Measurements from ENCODE around the gene BPIFB3.
A peak's percentile ranks its signal among the peaks of the same experiment; 100 is the strongest.
"Not testable (repeated sequence)": the region's sequence is repeated elsewhere in the genome, so short reads cannot be mapped to it uniquely, and the experiment has no call there.

BPIFB3 gene

DNA sequence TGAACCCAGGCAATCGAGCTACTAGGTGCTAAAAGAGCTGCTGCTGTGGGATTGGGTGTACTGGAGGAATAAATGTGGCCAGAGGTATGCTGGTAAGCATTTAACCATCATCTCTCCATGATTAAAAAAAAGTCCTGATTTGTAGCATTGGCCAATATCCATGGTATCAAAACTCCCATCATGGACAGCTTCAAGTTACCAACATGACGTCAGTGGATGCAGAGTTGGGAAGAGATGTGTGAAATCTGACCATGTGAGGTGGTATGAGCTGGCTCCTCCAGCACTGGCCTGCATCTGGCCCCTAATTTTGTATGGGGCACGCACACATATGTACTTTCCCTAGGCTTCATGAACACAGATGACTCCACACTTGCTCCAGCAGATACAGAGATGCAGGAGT, 37.4 kb downstream of the BPIFB3 start:
- no peak for DNase-seq (ENCODE audit: low read depth in 3 of 3)

GRCh38 chr20:33091693-33092092, 38.0 kb downstream of the BPIFB3 start:
- DNase-seq (ENCODE audit: low read depth in 3 of 3), result no peak

- no peak for DNase-seq (ENCODE audit: low read depth in 3 of 3)
Measured at GRCh38 chr20:33092361-33092760, 38.7 kb downstream of the BPIFB3 start.

DNA sequence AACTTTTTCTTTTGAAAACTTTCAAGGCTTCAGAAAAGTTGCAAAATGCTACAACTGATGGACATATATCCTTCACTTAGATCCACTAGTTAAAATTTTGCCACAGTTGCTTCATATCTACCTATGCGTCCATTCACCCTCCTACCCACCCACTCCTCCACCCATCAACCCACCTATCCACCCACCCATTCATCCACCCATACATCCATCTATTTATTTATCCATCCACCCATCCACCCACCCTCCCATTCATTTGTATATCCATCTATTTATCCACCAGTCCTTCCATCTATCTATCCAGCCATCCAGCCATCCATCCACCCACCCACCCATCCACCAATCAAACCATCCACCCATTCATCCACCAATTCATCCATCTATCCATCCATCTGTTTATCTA, 39.4 kb downstream of the BPIFB3 start:
- no peak for DNase-seq (ENCODE audit: low read depth in 3 of 3)

DNA sequence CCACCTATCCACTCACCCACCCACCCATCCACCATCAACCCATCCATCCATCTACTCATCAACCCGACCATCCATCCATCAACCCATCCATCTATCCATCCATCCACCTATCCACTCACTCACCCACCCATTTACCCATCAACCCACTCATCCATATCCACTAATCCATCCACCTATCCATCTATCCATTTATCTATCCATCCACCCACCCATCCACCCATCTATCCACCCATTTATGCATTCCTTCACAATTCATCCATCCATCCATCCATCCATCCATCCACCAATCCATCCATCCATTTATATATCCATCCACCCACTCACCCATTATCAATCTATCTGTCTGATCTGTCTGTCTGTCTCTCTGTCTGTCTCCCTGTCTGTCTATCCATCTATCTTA, 39.9 kb downstream of the BPIFB3 start:
- DNase-seq (ENCODE audit: low read depth in 3 of 3), result no peak

DNA sequence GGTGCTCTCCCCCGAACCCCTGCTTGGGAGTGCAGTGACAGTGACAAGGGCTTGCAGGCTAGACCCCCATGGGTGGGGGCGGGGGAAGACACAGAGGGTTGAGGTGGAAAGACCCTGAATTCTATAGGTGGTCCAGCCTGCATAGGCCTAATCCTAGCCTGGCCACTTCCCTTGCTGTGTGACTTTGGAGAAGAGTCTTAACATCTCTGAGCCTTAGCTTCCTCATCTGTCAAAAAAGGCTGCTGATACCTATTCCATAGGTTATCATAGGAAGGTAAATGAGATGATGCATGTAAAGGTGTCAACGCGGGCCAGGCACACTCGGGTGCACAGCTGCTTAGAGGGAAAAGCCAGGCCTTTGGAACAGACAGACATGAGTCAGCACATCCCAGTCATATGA, 41.5 kb downstream of the BPIFB3 start:
- DNase-seq (ENCODE audit: low read depth in 3 of 3), result no peak

DNA sequence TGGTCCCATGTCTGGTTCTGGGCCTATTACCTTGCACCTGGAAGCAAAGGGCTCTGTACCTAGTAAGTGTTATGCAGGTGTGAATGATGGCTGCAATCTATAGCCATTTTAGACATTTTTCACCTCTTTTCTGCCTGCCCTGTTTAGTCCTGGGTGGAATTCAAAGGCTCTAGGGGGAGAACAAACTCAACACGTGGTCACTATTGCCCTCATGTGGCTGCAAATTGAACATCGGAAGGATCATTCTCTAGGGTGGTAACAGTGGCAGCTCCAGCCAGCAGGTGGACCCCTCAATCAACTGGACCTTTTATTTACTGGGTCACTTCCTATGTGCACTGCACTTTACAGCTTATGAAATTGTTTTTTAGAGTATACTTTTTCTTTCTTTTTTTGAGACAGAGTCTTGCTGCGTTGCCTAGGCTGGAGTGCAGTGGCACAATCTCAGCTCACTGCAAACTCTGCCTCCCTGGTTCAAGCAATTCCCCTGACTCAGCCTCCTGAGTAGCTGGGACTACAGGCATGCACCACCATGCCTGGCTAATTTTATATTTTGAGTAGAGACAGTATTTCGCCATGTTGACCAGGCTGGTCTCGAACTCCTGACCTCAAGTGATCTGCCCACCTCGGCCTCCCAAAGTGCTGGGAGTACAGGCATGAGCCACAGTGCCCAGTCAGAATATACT, 42.3 kb downstream of the BPIFB3 start:
- DNase-seq (ENCODE audit: low read depth in 3 of 3), result peak in 1 of 3 donors; percentile 6

DNA sequence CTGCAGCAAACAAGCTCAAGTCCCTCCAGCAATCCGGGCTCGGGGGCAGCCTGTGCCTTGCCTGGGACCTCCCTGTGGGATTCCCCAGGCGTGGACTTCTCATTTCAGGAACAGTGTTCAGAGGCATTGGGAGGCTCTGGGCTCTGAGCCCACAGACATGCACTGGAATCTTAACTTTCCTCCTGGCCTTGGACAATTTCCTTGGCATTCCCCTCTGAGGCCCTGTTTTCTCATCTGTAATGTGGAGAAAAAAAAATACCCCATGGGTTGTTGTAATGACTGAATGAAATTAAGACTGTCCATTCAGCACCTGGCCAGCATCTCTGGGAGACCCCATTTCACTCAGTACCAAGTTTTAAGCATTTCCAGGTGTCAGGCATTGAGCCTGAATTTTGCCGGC, 43.3 kb downstream of the BPIFB3 start:
- no peak for DNase-seq (ENCODE audit: low read depth in 3 of 3)

DNA sequence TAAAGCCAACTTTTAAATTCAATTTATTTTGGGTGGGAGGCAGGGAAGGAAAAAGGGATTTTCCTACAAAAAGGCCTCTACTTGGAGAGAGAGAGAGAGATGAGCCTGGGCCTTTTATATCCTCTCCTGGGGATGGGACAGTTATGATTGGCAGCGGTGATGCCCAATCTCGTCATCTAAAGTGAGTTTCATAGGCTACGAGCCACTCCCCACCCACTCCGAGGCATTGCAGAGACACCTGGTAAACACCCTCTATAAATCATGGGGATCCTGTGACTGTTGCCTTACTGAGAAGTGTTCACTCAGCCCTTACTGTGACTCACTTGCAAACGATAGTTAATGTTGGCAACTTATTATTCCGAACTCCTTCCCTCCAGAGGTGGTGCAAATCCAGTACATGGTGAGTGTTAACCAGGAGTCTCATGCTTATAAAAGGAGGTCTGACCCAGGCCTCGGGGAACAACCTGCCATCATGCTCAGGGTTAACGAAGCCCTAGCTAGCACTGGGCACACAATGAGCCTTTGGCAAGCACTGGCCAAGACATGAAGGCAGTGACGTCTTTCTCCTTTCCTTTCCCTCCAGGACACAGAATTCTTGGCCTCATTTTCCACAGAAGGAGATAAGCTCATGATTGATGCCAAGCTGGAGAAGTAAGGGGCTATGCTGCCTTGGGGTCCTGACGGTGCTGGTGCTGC, 46.3 kb downstream of the BPIFB3 start:
- no peak for DNase-seq (ENCODE audit: low read depth in 3 of 3)

- no peak for DNase-seq (ENCODE audit: low read depth in 3 of 3)
Measured at GRCh38 chr20:33103556-33103955, 49.9 kb downstream of the BPIFB3 start.

- DNase-seq (ENCODE audit: low read depth in 3 of 3), result no peak
Measured at GRCh38 chr20:33104336-33104735, 50.6 kb downstream of the BPIFB3 start.

- no peak for DNase-seq (ENCODE audit: low read depth in 3 of 3)
Measured at GRCh38 chr20:33105316-33105924, 51.7 kb downstream of the BPIFB3 start.

- not testable (repeated sequence) for DNase-seq (ENCODE audit: low read depth in 3 of 3)
Measured at GRCh38 chr20:33106058-33106620, 52.4 kb downstream of the BPIFB3 start.

GRCh38 chr20:33108661-33109060, 55.0 kb downstream of the BPIFB3 start:
- DNase-seq (ENCODE audit: low read depth in 3 of 3), result no peak

DNA sequence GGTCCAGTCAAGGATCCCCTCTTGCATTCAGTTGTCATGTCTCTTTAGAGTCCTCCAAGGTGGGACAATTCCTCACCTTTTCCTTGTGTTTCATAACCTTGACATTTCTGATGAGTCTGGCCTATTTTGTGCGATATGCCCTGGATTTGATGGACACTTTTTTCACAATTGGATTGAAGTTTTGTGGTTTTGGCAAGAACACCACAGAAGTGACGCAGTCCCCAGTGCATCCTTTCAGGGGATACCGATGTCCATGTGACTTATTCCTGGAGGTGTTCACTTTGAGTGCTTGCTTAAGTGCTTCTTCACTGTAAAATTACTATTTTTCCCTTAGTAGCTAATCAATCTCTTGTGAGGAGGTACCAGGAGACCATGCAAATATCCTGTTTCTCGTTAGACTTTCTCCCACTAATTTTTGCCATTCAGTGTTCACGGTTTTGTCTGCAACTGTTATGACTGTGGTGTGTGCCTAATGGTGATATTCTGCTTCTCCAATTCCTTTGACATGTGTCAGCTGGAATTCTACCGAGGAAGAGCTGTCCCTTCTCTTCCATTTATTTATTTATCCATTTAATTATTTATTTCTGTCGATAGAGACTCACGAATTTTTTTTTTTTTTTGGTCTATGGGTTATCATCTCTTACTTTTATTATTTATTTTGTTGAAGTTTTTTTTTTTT, 56.6 kb downstream of the BPIFB3 start:
- DNase-seq (ENCODE audit: low read depth in 3 of 3), result no peak

- no peak for DNase-seq (ENCODE audit: low read depth in 3 of 3)
Measured at GRCh38 chr20:33111306-33111705, 57.6 kb downstream of the BPIFB3 start.

DNA sequence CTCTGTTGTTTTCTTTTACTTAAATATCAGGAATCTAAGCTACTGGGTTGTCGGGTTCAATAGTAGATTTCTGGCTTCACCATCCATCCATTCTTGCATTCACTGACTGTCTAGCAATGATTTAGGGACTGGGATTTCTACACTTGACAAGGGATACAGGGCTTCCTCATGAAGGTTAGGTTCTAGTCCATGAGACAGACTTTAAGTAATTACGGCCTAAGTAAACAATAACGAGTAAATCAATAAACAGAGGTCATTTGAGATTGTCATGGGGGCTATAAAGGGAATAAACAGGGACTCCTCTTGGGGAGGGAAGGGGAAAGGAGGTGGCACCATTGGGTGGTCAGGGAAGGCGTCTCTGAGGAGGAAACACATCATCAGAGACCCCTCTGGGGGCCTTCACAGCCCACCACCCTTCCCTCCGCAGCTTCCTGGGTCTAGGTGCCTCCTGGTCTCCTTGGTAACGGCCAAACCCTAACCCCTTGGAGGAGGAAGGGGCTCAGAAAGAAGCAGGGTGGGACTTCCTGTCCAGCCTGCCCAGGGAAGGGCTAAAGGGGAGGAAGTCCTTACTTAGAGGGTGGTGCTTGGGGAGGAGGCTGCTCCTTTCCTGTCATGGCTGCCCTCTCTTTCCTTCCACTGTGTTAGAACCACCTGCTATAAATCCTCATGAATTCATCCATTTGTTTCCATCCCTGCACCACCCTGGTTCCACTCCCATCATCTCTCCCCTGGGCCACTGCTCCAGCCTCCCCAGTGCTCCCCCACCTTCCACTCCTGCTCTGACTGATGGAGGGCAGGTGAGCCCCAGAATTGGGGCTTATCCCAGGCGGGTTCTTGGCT, 59.1 kb downstream of the BPIFB3 start:
- no peak for DNase-seq (ENCODE audit: low read depth in 3 of 3)

DNA sequence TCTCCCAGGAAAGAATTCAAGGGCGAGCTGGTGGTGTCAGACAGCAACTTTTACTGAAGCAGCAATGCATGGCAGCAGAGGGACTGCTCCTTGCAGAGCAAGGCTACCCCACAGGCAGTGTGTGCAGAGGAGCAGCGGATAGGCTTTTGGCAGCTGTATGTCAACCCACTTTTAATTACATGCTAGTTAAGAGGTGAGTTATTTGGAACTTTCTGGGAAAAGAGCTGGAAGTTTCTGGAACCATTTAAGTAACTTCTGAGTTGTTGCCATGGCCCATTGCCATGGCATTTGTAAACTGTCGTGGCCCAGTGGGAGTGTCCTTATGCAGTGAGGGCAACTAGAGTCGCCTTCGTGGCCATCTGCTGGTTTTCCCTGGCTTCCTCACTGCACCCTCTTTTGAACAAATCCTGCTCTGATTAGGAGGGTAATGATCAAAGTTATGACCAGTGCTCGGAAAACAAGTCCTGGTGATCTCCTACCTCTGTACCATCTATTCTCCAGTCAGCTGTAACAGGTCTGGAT, 59.7 kb downstream of the BPIFB3 start:
- DNase-seq (ENCODE audit: low read depth in 3 of 3), result no peak

- DNase-seq (ENCODE audit: low read depth in 3 of 3), result not testable (repeated sequence)
Measured at GRCh38 chr20:33115501-33115900, 61.8 kb downstream of the BPIFB3 start.

DNA sequence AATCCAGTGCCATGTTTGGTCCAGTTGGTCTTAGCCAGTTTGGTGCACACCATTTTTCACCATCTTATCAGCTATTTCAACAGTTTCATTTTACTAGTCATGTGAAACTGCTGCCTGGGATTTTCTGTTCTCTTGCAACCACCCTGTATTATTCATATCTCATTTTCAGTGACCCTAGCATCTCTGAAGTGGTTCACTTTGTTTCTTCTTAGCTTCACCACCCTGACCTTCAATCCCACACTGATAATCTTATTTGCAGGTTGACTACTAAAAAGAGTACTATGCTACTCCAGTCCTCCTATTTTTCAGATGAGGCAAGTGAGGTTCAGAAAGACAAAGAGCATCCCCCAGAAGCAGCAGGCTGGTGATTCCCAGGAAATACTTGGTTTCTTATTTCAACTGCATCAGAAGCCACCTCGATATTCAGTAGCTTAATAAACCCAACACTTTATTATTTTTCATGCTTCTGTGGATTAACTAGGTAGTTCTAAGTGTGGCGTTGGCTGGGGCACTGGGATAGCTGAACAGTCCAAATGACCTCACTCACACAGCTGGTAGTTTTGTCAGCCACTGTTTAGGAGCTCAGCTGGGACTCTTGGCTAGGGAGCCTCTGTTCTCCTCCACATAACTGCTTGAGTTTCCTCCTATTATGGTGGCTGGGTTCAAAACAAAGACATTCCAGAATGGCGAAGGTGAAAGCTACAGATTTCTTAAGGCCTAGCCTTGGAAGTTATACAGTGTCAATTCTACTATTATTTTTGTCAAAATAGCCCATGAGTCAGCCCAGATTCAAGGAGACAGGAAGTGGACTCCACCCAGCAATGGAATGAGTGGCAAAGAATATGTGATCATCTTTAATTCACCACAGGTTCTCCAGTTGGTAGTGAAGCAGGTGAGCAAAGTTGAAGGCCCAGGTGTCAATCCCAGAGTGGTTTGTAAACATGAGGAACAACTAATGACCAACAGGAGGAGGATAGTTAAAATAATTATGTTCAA, 66.3 kb downstream of the BPIFB3 start:
- no peak for DNase-seq (ENCODE audit: low read depth in 3 of 3)

All from stimulated activated CD4-positive, alpha-beta T cell treated with anti-CD3 and anti-CD28 coated beads, TNF-alpha, amount 100 ng/mL, for 48 hours (primary cell).